Brain microvascular endothelial cell (primary cell): Measurements from ENCODE around the gene NKPD1.
A peak's percentile ranks its signal among the peaks of the same experiment; 100 is the strongest.

Source experiments
- DNase-seq: peaks from one replicate; pipeline ENCODE4 v3.0.0-alpha.2; 2020
- H3K27ac ChIP-seq: fragments of 250-450 bp; sonication (Bioruptor Pico); 2 replicates; pipeline ENCODE4 v1.5.1; 2020; ENCODE audit warnings: mild to moderate bottlenecking, moderate library complexity
- H3K27me3 ChIP-seq: fragments of 250-450 bp; sonication (Bioruptor Pico); replicated peaks from 2 replicates; pipeline ENCODE4 v1.5.1; 2020; ENCODE audit warnings: mild to moderate bottlenecking
- H3K36me3 ChIP-seq: fragments of 250-450 bp; sonication (Bioruptor Pico); replicated peaks from 2 replicates; pipeline ENCODE4 v1.5.1; 2020; ENCODE audit warnings: mild to moderate bottlenecking
- H3K4me3 ChIP-seq: 2 replicates; pipeline ENCODE4 v1.5.1; 2011; ENCODE audit warnings: low read depth, mild to moderate bottlenecking, control low read depth, low read length, moderate library complexity
- in situ Hi-C: cut with HindIII; loops from 2 replicates; pipeline ENCODE4 v1.10.0; 2017; ENCODE audit warnings: low sequenced_read_pairs, low pct_ligation_motif_present
- TF ChIP-seq, protein P1 (sequence below): IDR thresholded peaks from 2 replicates; pipeline ENCODE4 v1.5.1; 2011; ENCODE audit warnings: low read depth, mild to moderate bottlenecking, moderate library complexity, low read length, control low read depth, inconsistent platforms; ENCODE audit errors: missing control alignments

Gene NKPD1

DNA sequence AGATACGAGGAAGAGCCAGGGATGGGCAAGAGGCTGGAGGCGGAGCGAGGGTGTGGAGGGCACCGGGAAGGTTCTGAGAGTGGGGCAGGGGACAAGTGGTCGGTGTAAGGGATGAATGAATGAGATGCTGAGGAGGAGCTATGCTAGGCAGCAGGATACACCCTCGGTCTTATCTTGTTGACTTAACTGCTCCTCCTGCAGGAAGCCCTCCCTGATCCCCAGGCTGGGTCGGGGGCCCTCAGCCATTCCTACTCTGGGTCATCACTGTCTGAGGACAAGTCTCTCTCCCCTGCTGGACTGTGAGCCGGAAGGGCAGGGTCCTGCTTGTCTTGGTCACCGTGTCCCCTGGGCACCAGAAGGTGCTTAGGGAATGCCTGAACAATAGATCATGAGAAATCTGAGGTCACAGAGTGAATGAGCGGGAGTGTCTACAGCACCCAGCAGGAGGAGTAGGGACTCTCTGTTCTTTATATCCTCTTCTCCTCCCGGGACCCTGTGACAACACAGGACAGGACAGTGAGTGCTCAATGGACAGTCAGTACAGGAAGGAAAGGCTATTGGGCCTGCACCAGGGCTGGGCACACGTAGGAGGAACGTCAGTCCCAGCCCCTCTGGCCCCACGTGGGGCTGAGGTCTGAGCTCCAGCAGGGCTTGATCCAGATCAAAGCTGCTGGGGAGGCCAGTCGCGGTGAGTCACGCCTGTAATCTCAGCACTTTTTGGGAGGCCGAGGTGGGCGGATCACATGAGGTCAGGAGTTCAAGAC lies 6.5 kb downstream of the NKPD1 start:
- Histone ChIP-seq H3K27me3 (peaks cover 10% of the 10 kb centered on the region), H3K27ac (no peak overlapping the region), H3K36me3 (no peaks in the 10 kb centered on the region), H3K4me3 (no peak overlapping the region)
- peak; percentile 86 for DNase-seq
- TF ChIP-seq, protein P1, sequence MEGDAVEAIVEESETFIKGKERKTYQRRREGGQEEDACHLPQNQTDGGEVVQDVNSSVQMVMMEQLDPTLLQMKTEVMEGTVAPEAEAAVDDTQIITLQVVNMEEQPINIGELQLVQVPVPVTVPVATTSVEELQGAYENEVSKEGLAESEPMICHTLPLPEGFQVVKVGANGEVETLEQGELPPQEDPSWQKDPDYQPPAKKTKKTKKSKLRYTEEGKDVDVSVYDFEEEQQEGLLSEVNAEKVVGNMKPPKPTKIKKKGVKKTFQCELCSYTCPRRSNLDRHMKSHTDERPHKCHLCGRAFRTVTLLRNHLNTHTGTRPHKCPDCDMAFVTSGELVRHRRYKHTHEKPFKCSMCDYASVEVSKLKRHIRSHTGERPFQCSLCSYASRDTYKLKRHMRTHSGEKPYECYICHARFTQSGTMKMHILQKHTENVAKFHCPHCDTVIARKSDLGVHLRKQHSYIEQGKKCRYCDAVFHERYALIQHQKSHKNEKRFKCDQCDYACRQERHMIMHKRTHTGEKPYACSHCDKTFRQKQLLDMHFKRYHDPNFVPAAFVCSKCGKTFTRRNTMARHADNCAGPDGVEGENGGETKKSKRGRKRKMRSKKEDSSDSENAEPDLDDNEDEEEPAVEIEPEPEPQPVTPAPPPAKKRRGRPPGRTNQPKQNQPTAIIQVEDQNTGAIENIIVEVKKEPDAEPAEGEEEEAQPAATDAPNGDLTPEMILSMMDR = peak; percentile 17
- in situ Hi-C loops = no loop called here

DNA sequence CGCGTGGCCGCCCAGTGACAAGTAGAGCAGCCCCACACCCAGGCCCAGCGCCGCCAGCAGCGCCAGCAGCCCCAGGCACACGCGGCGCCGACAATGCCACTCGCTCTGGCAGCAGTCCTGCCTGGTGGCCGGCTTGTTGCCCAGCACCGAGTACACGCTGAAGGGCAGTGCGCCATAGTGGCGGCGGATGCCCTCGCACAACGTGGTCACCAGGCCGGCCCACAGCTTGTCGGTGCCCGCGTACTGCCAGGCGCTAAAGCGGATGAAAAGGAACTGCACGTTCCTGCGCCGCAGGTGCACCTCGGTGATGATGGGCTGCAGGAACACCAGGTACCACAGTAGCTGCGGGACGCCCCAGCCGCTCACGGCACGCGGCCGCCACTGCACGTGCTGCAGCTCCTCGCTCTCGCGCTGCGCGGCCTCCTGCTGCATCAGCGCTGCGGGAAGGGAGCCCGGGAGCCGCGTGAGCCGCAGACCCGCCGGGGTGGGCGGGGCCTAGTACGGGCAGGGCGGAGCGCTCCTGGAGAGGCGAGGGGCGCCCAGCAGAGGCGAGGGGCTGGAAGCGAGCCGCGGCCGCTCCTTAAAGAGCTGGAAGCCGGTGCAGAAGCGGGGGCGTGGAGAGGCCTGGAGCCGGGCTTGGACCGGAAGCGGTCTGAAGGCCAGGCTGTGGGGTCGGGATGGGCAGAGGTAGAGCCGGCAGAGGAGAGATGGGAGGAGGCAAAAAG lies 7.3 kb downstream of the NKPD1 start:
- H3K4me3 ChIP-seq = peak overlapping the region; percentile 12
- TF ChIP-seq, protein P1 = no peak
- peaks cover 10% of the 10 kb centered on the region for H3K27me3 ChIP-seq
- DNase-seq = no peak
- H3K36me3 ChIP-seq = no peaks in the 10 kb centered on the region
- H3K27ac ChIP-seq = no peak overlapping the region
- in situ Hi-C loops = no loop called here

DNA sequence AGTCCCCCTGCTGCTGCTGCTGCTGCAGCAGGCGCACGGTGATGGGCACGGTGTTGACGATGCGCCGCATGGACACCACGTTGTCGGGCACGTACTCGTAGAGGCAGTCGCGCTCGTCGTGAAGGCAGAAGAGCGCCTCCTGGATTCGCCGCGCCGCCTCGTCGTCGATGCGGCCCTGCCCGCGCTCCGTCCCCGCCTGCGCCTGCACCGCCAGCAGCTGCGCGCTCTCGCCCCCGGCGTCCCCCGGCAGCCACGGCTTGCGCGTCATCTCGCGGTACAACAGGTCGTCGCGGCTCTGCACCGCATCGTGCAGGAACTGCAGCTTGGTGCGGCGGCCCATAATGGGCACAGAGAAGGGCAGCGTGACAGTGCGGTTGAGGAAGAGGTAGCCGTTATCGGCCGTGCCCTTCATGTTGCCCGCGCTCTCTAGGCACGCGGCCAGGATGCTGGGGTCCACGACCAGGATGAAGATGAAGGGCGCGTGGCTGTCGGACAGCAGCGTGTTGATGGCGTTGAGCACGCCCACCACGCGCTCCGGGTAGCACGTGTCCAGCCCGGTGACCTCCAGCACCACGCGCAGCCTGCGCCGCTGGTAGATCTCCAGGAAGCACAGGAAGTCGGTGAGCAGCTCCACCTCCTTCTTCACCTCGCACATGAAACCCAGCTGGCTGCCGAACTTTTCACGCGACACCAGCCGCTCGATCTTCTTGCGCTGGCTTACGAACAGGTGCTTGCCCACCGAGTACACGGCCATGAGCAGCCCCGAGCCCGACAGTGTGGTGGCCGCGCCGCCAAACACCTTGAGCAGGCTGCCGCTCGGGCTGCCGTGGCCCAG lies 8.1 kb downstream of the NKPD1 start:
- no peak for DNase-seq
- TF ChIP-seq, protein P1 = no peak
- in situ Hi-C loops = no loop called here
- Histone ChIP-seq H3K36me3 (no peaks in the 10 kb centered on the region), H3K27ac (no peak overlapping the region), H3K27me3 (peaks cover 10% of the 10 kb centered on the region), H3K4me3 (no peak overlapping the region)

DNA sequence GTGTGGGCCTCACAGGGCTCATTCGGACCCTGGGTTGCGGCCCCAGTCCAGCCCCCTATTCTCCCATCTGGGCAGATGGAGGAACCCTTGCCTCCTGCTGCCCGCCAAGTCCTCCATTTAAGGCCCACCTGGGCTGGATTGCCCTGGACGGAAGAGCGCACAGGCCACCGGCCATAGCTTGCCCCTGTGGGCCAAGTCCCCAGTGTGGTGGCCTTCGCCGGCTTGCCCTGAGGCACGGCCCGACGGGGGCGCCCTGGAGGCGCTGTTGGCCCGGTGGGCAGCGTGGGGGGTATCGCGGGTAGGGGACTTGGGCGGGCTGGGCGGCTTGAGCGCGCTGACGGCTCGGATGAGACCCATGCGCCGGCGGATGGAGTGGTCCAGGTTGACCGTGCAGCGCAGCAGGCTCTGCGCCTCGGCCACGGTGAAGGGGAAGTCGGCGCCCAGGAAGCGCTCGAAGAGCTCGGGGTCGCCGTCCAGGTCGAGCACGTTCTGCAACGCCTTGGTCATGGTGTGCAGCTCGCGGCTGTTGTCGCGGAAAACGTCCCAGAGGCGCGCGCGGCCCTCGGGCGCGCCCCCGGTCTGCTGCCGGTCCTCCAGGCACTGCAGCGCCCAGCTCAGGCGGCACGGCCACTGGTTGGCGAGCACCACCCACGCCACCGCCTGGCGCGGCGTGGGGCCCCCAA lies 8.8 kb downstream of the NKPD1 start:
- in situ Hi-C loops = no loop called here
- peaks cover 10% of the 10 kb centered on the region for H3K27me3 ChIP-seq
- no peaks in the 10 kb centered on the region for H3K36me3 ChIP-seq
- H3K4me3 ChIP-seq = no peak overlapping the region
- H3K27ac ChIP-seq = no peak overlapping the region
- no peak for DNase-seq
- TF ChIP-seq, protein P1 = no peak

DNA sequence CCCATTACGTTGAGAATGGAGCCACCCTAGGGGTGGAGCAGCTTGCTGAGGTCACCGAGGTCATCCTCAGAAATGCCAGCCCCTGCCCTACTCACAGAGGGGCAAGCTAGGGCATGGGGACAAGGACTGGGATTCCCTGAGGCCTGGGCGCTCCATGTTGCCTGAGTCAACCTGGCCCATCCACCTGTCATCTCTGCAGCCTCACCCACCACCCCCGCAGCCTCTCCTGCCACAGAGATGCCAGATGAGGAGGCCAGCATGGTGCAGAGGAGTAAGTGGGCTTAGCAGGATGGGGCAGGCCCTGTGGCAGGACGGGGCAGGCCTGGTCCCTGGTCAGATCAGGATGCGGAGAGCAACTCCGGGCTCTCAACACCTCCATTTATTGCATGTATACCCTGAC lies 9.5 kb downstream of the NKPD1 start:
- in situ Hi-C loops = no loop called here
- Histone ChIP-seq H3K27me3 (peaks cover 10% of the 10 kb centered on the region), H3K4me3 (no peak overlapping the region), H3K36me3 (no peaks in the 10 kb centered on the region), H3K27ac (no peak overlapping the region)
- TF ChIP-seq, protein P1 = no peak
- DNase-seq = no peak
